Psoas muscle (tissue), 8 donors: Measurements from ENCODE around the gene RAB27A. TPM values are rescaled to one million over a fixed set of nuclear protein-coding genes. Genes with fewer than 3 reads are reported as not detected.

Experiments used
- ATAC-seq, 4 donors: fragments of 200-7000 bp; cut with Tn5 transposase; one replicate each; pipeline ENCODE4 v1.9.1; 2020; ENCODE audit warnings: moderate library complexity in 3 of 4, mild to moderate bottlenecking in 2 of 4
- DNase-seq, 2 donors: peaks; one replicate each; pipeline ENCODE4 v3.0.0-alpha.2; 2020
- H3K27ac ChIP-seq: fragments of 200-600 bp; one replicate; pipeline ENCODE4 v1.8.0; 2022
- H3K27me3 ChIP-seq, 3 donors: fragments of 200-600 bp in 1 of 3; one replicate each; pipeline versions ENCODE4 v1.6.1 to v1.8.0; 2013 to 2022; ENCODE audit warnings: low read length in 2 of 3, mild to moderate bottlenecking in 2 of 3, moderate library complexity in 1 of 3; ENCODE audit not compliant: insufficient read depth in 3 of 3
- H3K36me3 ChIP-seq, 2 donors: fragments of 200-600 bp in 1 of 2; one replicate each; pipeline versions ENCODE4 v1.6.1 to v1.8.0; 2013 to 2022; ENCODE audit warnings: low read depth in 1 of 2, mild to moderate bottlenecking in 1 of 2, moderate library complexity in 1 of 2; ENCODE audit not compliant: insufficient read depth in 1 of 2
- H3K4me1 ChIP-seq: fragments of 200-600 bp; one replicate; pipeline ENCODE4 v1.8.0; 2022
- H3K4me3 ChIP-seq: fragments of 200-600 bp; one replicate; pipeline ENCODE4 v1.8.0; 2022; ENCODE audit warnings: mild to moderate bottlenecking
- H3K9me3 ChIP-seq: fragments of 200-600 bp; one replicate; pipeline ENCODE4 v1.8.0; 2022
- WGBS, 3 donors: extraction: QIAGEN DNeasy Blood & Tissue Kit; methylation state at CpG; one replicate each; pipeline versions ENCODE4 v1.1.6 to v1.1.7; 2013; 5-methylcytosine and 5-hydroxymethylcytosine counted together
- intact Hi-C, 2 donors: fragments of 100-400 bp; cut with DNase I; formaldehyde crosslinking; loops; one replicate each; pipeline versions ENCODE4 v1.11.0 to v1.14.2; 2022
- polyA plus RNA-seq, 3 donors: library from polyadenylated mRNA; stranded (reverse); fragments of 200-250 nt; gene quantifications; one replicate each; pipeline ENCODE4 v1.2.3, GENCODE V29; 2013
- total RNA-seq, 4 donors: library from RNA; stranded (reverse); fragmentation: NEBNext Ultra II Directional in 2 of 4; extraction: Animal tissue kit (Norgen Biotek cat#: 25700) in 2 of 4; gene quantifications; one replicate each; pipeline versions ENCODE4 v1.2.1 to v1.2.4, GENCODE V29; 2021 to 2023
- TF ChIP-seq, protein P1 (sequence below): fragments of 200-600 bp; IDR thresholded peaks from one replicate; pipeline ENCODE4 v1.8.0; 2022; ENCODE audit warnings: antibody characterized with exemption
- donor health status: healthy with polysubstance abuse.
- donor health status: DM: no; HTN: no; CAD: no; lungs with moderate emphysema.
- donor health status: Bipolar disorder and iron deficiency.
- donor health status: healthy.
- donor health status: DM: yes; HTN: yes; CAD: no.
- donor health status: DM: no; HTN: no; CAD: no.
- donor health status: DM: no; HTN: no; CAD: no.
- donor health status: DM: yes; HTN: yes; CAD: no.

RAB27A gene
- total and polyA plus RNA-seq, 7 donors, result 1.2 to 5.4 (median 2.3) TPM

DNA sequence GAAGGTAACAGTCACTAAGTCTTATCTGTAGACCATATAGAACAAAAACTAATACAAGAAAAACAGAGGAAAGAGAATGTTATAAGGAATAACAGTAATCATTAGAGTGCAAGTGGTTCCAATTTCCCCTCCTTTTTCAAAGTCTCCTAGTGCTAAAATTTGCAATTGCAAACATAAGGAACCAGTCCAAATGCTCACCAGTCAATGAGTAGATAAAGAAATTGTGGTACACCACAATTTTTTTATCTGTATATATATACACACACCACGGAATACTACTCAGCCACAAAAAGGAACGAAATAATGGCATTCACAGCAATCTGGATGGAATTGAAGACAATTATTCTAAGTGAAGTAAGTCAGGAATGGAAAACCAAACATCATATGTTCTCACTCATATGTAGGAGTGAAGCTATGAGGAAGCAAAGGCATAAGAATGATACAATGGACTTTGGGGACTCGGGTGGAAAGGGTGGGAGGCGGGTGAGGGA lies 54.0 kb downstream of the RAB27A start:
- DNase-seq (no peak), ATAC-seq (no peak)
- H3K9me3 ChIP-seq, result no peaks in the 10 kb centered on the region
- intact Hi-C loops, result no loop called here
- H3K4me1 ChIP-seq, result no peaks in the 10 kb centered on the region
- no peak overlapping the region for H3K4me3 ChIP-seq
- TF ChIP-seq, protein P1, sequence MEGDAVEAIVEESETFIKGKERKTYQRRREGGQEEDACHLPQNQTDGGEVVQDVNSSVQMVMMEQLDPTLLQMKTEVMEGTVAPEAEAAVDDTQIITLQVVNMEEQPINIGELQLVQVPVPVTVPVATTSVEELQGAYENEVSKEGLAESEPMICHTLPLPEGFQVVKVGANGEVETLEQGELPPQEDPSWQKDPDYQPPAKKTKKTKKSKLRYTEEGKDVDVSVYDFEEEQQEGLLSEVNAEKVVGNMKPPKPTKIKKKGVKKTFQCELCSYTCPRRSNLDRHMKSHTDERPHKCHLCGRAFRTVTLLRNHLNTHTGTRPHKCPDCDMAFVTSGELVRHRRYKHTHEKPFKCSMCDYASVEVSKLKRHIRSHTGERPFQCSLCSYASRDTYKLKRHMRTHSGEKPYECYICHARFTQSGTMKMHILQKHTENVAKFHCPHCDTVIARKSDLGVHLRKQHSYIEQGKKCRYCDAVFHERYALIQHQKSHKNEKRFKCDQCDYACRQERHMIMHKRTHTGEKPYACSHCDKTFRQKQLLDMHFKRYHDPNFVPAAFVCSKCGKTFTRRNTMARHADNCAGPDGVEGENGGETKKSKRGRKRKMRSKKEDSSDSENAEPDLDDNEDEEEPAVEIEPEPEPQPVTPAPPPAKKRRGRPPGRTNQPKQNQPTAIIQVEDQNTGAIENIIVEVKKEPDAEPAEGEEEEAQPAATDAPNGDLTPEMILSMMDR, result no peak
- WGBS, 3 donors, result 82 to 95% (median 95%) methylated on average over 4 of the region's 4 CpGs
- no peak overlapping the region for H3K27ac ChIP-seq
- H3K27me3 ChIP-seq, result no peaks in the 10 kb centered on the region
- no peaks in the 10 kb centered on the region for H3K36me3 ChIP-seq

DNA sequence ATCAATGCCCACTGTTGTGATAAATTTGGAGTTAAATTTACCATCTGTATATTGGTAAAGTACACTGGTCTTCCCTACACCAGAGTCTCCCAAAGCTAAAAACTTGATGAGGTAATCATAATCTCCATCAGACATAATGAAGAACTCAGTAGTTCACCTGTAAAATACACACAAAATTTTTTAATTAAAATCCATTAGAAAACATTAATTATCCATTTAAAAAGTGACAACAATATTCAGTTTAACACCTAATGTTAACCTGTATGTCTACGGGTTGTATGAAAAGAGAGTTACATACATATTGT lies 54.9 kb downstream of the RAB27A start:
- H3K4me1 ChIP-seq, result no peaks in the 10 kb centered on the region
- no peak overlapping the region for H3K27ac ChIP-seq
- no peak overlapping the region for H3K4me3 ChIP-seq
- no peak for DNase-seq
- no peak for ATAC-seq
- no peaks in the 10 kb centered on the region for H3K36me3 ChIP-seq
- WGBS, 3 donors, result 95 to 100% (median 99%) methylated on average over 1 of the region's 1 CpG
- TF ChIP-seq, protein P1, result no peak
- no peaks in the 10 kb centered on the region for H3K27me3 ChIP-seq
- intact Hi-C loops, result no loop called here
- no peaks in the 10 kb centered on the region for H3K9me3 ChIP-seq

DNA sequence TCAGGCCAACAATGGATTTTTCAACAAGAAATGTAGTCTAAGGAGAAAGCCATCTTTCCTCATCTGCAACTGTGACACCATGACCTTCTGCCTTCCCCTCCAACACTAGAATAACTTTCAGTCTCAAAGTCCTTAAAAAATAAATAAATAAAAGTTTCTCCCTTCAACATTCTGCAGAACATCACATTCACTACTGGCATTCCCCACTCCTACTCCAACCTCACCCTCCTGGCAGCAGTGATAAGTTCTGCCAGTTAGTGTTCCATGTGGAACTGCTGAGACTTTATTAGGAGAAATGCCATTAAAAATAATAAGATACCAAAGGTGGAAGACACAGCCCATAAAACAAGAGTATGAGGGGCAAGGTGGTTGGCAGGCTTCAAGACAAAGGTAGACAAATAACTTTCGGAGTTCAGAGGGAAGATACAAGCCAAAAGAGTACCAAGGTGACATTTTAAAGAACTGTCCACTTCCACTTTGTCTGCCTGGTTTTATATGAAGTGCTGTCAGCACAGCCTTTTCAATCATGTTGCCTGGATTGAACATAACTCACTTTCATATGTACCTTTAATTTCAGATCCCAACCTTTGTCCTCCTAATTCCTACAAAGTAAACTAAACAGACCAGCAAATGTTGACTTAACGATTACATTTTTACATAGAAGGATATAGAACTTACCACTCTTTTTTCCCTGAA lies 55.4 kb downstream of the RAB27A start:
- TF ChIP-seq, protein P1, result no peak
- Histone ChIP-seq H3K36me3 (no peaks in the 10 kb centered on the region), H3K9me3 (no peaks in the 10 kb centered on the region), H3K4me3 (no peak overlapping the region), H3K27me3 (no peaks in the 10 kb centered on the region), H3K4me1 (no peaks in the 10 kb centered on the region), H3K27ac (no peak overlapping the region)
- ATAC-seq, result no peak
- WGBS, 3 donors, result 95 to 100% (median 97%) methylated on average over 2 of the region's 2 CpGs
- no peak for DNase-seq
- intact Hi-C loops, result no loop called here

DNA sequence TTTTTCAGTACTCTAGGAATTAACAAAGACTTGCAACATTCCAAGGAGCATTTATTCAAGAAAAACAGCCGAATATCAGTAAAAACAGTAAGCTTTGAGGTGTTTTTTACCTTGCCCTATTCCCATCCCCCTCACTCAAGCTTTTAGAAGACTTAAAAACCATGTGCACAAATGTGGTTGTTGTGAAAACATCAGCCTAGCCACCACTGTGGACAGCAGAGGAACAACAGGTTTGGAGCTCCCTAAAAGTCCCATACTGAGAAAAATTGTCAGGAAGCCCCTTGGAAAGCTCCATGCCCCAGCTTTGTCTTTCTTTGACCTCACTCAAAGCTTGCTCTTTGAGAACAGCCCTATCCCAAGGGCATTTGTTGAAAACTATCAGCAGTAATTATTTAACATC lies 58.2 kb downstream of the RAB27A start:
- TF ChIP-seq, protein P1, result no peak
- intact Hi-C loops, result no loop called here
- Histone ChIP-seq H3K36me3 (no peaks in the 10 kb centered on the region), H3K4me1 (no peaks in the 10 kb centered on the region), H3K27me3 (no peaks in the 10 kb centered on the region), H3K9me3 (no peaks in the 10 kb centered on the region), H3K27ac (no peak overlapping the region), H3K4me3 (no peak overlapping the region)
- no peak for ATAC-seq
- 92 to 94% (median 94%) methylated on average over 1 of the region's 1 CpG for WGBS, 3 donors
- DNase-seq, result no peak

DNA sequence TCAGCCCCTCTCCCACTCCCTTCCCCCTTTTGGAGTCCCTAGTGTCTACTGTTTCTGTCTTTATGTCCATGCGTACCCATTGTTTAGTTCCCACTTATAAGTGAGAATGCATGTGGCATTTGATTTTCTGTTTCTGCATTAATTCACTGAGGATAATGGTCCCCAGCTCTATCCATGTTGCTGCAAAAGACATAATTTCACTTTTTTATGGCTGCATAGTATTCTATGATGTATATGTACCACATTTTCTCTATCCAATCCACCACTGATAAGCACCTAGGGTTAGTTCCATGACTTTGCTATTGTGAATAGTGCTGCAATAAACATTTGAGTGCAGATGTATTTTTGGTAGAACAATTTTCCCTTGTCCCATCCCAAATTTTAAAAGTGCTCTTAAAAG lies 58.7 kb downstream of the RAB27A start:
- no peak overlapping the region for H3K27ac ChIP-seq
- TF ChIP-seq, protein P1, result no peak
- no peaks in the 10 kb centered on the region for H3K4me1 ChIP-seq
- no peaks in the 10 kb centered on the region for H3K36me3 ChIP-seq
- H3K9me3 ChIP-seq, result no peaks in the 10 kb centered on the region
- no peak overlapping the region for H3K4me3 ChIP-seq
- ATAC-seq (no peak), DNase-seq (no peak)
- no peaks in the 10 kb centered on the region for H3K27me3 ChIP-seq
- intact Hi-C loops, result no loop called here
- 50 to 100% (median 98%) methylated on average over 1 of the region's 1 CpG for WGBS, 3 donors
